GM12865 (cell line): ENCODE measurements around the gene TYMP.

ENCODE experiments used
- DNase-seq: peaks from one replicate; pipeline ENCODE4 v3.0.0; 2010; ENCODE audit warnings: low read depth
- H3K4me3 ChIP-seq: 2 replicates; pipeline ENCODE4 v1.5.1; 2011; ENCODE audit warnings: mild to moderate bottlenecking, low read depth, low read length, control low read depth
- CTCF ChIP-seq: IDR thresholded peaks from 2 replicates; pipeline ENCODE4 v1.5.1; 2011; ENCODE audit warnings: low read length, control low read depth, low read depth, inconsistent platforms; ENCODE audit not compliant: insufficient read depth; ENCODE audit errors: missing control alignments

The TYMP gene

GRCh38 chr22:50490531-50491308 lies 39.1 kb downstream of the TYMP start:
- no peak overlapping the region for H3K4me3 ChIP-seq
- TF ChIP-seq CTCF = no peak
- DNase-seq = no peak

GRCh38 chr22:50489363-50490243 lies 40.2 kb downstream of the TYMP start:
- no peak for TF ChIP-seq CTCF
- no peak overlapping the region for H3K4me3 ChIP-seq
- no peak for DNase-seq

- DNase-seq = no peak
- no peak overlapping the region for H3K4me3 ChIP-seq
- TF ChIP-seq CTCF = no peak
Observed at GRCh38 chr22:50488886-50489285, 40.9 kb downstream of the TYMP start.

- no peak for DNase-seq
- TF ChIP-seq CTCF = no peak
Observed at GRCh38 chr22:50488006-50488677, 41.7 kb downstream of the TYMP start.

GRCh38 chr22:50487290-50488005 lies 42.4 kb downstream of the TYMP start:
- DNase-seq = no peak

More at GRCh38 chr22:50488006-50488677, 41.7 kb downstream of the TYMP start:
- no peak overlapping the region for H3K4me3 ChIP-seq

More at GRCh38 chr22:50487290-50488005, 42.4 kb downstream of the TYMP start:
- H3K4me3 ChIP-seq = no peak overlapping the region
- no peak for TF ChIP-seq CTCF
